Esophagus muscularis mucosa (tissue), 4 donors: ENCODE results near the gene SRSF4. TPM values are rescaled to one million over a fixed set of nuclear protein-coding genes. Genes with fewer than 3 reads are reported as not detected.

Experiments
- DNase-seq: peaks from one replicate; pipeline ENCODE4 v3.0.0-alpha.2; 2017; ENCODE audit errors: extremely low spot score
- H3K27ac ChIP-seq, 4 donors: fragments of 200-600 bp; sonication (generic); replicated peaks in 1 of 4; 1 replicate in 3 of 4; 2 replicates in 1 of 4; pipeline ENCODE4 v1.5.1; 2016 to 2019; ENCODE audit warnings: mild to moderate bottlenecking in 1 of 4
- H3K27me3 ChIP-seq, 4 donors: fragments of 200-600 bp; sonication (generic); one replicate each; pipeline versions ENCODE4 v1.5.1 to v1.6.0; 2016 to 2019
- H3K36me3 ChIP-seq, 4 donors: fragments of 200-600 bp; sonication (generic); one replicate each; pipeline ENCODE4 v1.5.1; 2016 to 2019
- H3K4me1 ChIP-seq, 4 donors: fragments of 200-600 bp; sonication (generic); one replicate each; pipeline ENCODE4 v1.5.1; 2016 to 2019
- H3K4me3 ChIP-seq, 4 donors: fragments of 200-600 bp; sonication (generic); 1 replicate in 2 of 4; 2 replicates in 2 of 4; pipeline ENCODE4 v1.5.1; 2016 to 2019; ENCODE audit warnings: mild to moderate bottlenecking in 4 of 4, moderate library complexity in 1 of 4
- H3K9me3 ChIP-seq, 4 donors: fragments of 200-600 bp; sonication (generic); 1 replicate in 3 of 4; 2 replicates in 1 of 4; pipeline ENCODE4 v1.5.1; 2016 to 2019
- EP300 ChIP-seq: sonication (generic); formaldehyde crosslinking; IDR thresholded peaks from one replicate; pipeline ENCODE4 v1.6.1; 2017; ENCODE audit warnings: antibody characterized with exemption
- POLR2A ChIP-seq: fragments of 450-650 bp; IDR thresholded peaks from one replicate; pipeline ENCODE4 v1.6.1; 2017; ENCODE audit warnings: antibody characterized with exemption, moderate library complexity, mild to moderate bottlenecking, low read depth
- POLR2AphosphoS5 ChIP-seq, 2 donors: sonication (generic); formaldehyde crosslinking; IDR thresholded peaks; one replicate each; pipeline ENCODE4 v1.6.1; 2017; ENCODE audit warnings: antibody characterized with exemption in 2 of 2
- WGBS: methylation state at CpG from one replicate; pipeline ENCODE4 v1.1.5; 2018; 5-methylcytosine and 5-hydroxymethylcytosine counted together
- intact Hi-C: fragments of 100-400 bp; cut with DNase I; formaldehyde crosslinking; loops from one replicate; pipeline ENCODE4 v1.15.1; 2023
- total RNA-seq, 4 donors: library from RNA; depleted of rRNA; stranded (reverse); fragments of >200 nt; gene quantifications; one replicate each; pipeline versions ENCODE4 v1.1.0 to v1.2.1, GENCODE V29; 2016
- TF ChIP-seq, protein P1 (sequence below), 3 experiments: fragments of 200-600 bp in 2 of 3; fragments of 450-650 bp in 1 of 3; sonication (generic) in 2 of 3; IDR thresholded peaks; one replicate each; pipeline ENCODE4 v1.5.1; 2017 to 2019; ENCODE audit warnings: antibody characterized with exemption in 3 of 3, mild to moderate bottlenecking in 2 of 3, moderate library complexity in 1 of 3

Gene SRSF4
- total RNA-seq, 4 donors from 2014 or later: 90.3 to 113 (median 98.3) TPM

DNA sequence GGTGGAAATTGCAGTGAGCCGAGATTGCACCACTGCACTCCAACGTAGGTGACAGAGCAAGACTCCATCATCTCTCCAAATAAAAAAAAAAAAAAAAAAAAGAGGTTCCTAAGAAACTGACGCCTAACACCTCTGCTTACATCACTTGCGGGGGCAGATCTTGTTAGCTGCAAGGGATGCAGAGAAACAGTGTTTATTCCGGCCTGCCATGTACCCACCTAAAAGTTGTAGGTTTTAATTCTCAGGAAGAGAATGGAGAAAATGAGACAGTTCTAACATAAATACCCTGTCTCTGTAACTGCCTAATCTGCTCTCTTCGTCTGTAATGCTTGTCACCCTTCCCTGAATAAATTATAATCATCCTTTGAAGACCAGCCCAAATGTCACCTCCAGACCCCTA is 9.0 kb upstream of the SRSF4 start:
- Histone ChIP-seq H3K36me3 (peaks cover 7 to 38% (median 32%) of the 10 kb centered on the region in 4 donors), H3K4me1 (no peaks in the 10 kb centered on the region), H3K27me3 (no peaks in the 10 kb centered on the region), H3K4me3 (no peak overlapping the region), H3K9me3 (no peaks in the 10 kb centered on the region), H3K27ac (no peak overlapping the region)
- intact Hi-C loops: no loop called here
- WGBS: 89% methylated on average over 6 of the region's 6 CpGs
- DNase-seq: no peak
- TF ChIP-seq EP300 (no peak), POLR2AphosphoS5 (IDR thresholded peaks at IDR 0.05) (no peak), POLR2A (no peak)
- TF ChIP-seq, protein P1, sequence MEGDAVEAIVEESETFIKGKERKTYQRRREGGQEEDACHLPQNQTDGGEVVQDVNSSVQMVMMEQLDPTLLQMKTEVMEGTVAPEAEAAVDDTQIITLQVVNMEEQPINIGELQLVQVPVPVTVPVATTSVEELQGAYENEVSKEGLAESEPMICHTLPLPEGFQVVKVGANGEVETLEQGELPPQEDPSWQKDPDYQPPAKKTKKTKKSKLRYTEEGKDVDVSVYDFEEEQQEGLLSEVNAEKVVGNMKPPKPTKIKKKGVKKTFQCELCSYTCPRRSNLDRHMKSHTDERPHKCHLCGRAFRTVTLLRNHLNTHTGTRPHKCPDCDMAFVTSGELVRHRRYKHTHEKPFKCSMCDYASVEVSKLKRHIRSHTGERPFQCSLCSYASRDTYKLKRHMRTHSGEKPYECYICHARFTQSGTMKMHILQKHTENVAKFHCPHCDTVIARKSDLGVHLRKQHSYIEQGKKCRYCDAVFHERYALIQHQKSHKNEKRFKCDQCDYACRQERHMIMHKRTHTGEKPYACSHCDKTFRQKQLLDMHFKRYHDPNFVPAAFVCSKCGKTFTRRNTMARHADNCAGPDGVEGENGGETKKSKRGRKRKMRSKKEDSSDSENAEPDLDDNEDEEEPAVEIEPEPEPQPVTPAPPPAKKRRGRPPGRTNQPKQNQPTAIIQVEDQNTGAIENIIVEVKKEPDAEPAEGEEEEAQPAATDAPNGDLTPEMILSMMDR (IDR thresholded peaks at IDR 0.05): no peak

- no peak for DNase-seq
- intact Hi-C loops: loop anchor here (10.0 kb wide), 1 partner anchor 542 kb away; the partner anchor contains the start of genes RNU11 and TAF12
- Histone ChIP-seq H3K27me3 (no peaks in the 10 kb centered on the region), H3K36me3 (no peaks in the 10 kb centered on the region), H3K9me3 (no peaks in the 10 kb centered on the region), H3K4me1 (peaks cover 5 to 8% (median 7%) of the 10 kb centered on the region in 4 donors), H3K4me3 (no peak overlapping the region), H3K27ac (no peak overlapping the region)
- WGBS: 77% methylated on average over 1 of the region's 1 CpG
- TF ChIP-seq POLR2A: no peak
- TF ChIP-seq, protein P1 (IDR thresholded peaks at IDR 0.05): no peak
- TF ChIP-seq POLR2AphosphoS5 (IDR thresholded peaks at IDR 0.05): no peak
- no peak for TF ChIP-seq EP300
Observed at GRCh38 chr1:29186707-29187106, 5.0 kb upstream of the SRSF4 start.

DNA sequence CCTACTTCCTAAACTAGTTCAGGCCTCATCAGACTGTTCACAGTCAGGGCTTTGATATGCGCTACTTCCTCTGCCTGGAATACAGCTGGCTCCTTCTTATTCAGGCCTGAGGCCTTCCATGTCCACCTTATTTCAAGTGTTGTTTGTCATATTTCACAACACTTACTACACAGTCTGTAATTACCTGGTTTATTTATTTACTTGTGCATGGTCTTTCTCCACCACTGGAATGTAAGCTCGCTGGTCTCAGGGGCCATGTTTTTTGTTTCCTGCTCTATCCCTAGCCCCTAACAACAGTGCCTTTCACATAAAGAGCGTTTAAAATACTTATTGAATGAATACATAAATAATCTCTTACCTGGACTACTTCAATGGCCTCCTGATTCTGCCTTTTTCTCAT is 4.6 kb upstream of the SRSF4 start:
- 80% methylated on average over 3 of the region's 3 CpGs for WGBS

GRCh38 chr1:29183287-29183686 is 1.6 kb upstream of the SRSF4 start:
- H3K4me1 ChIP-seq: peaks cover 28 to 35% (median 32%) of the 10 kb centered on the region in 4 donors
- WGBS: 87% methylated on average over 1 of the region's 1 CpG
- H3K27ac ChIP-seq: no peak overlapping the region
- TF ChIP-seq POLR2AphosphoS5 (IDR thresholded peaks at IDR 0.05): no peak
- TF ChIP-seq, protein P1 (IDR thresholded peaks at IDR 0.05): no peak
- no peak for TF ChIP-seq POLR2A
- TF ChIP-seq EP300: no peak
- H3K36me3 ChIP-seq: peaks cover 0 to 4% (median 0%) of the 10 kb centered on the region in 4 donors
- intact Hi-C loops: loop anchor here (10.0 kb wide), 1 partner anchor 538 kb away; the partner anchor contains the start of genes RNU11 and TAF12
- H3K27me3 ChIP-seq: no peaks in the 10 kb centered on the region
- DNase-seq: no peak
- H3K9me3 ChIP-seq: no peaks in the 10 kb centered on the region
- H3K4me3 ChIP-seq: no peak overlapping the region

More for the DNA sequence above, 4.6 kb upstream of the SRSF4 start:
- intact Hi-C loops: loop anchor here (10.0 kb wide), 1 partner anchor 541 kb away; the partner anchor contains the start of genes RNU11 and TAF12
- no peaks in the 10 kb centered on the region for H3K27me3 ChIP-seq
- no peaks in the 10 kb centered on the region for H3K9me3 ChIP-seq
- H3K4me1 ChIP-seq: peaks cover 5 to 8% (median 7%) of the 10 kb centered on the region in 4 donors
- DNase-seq: no peak
- H3K27ac ChIP-seq: no peak overlapping the region
- H3K4me3 ChIP-seq: no peak overlapping the region
- no peaks in the 10 kb centered on the region for H3K36me3 ChIP-seq
- TF ChIP-seq POLR2AphosphoS5 (IDR thresholded peaks at IDR 0.05) (no peak), POLR2A (no peak)
- TF ChIP-seq, protein P1 (IDR thresholded peaks at IDR 0.05): no peak
